Fibroblast of skin of back (primary cell): Measurements from ENCODE around the gene ZNF541. TPM values are rescaled to one million over a fixed set of nuclear protein-coding genes. Genes with fewer than 3 reads are reported as not detected.

ENCODE experiments used
- DNase-seq: peaks from one replicate; pipeline ENCODE4 v3.0.0-alpha.2; 2013
- polyA plus RNA-seq, 2 experiments: library from polyadenylated mRNA; unstranded; fragments of 120-200 nt; gene quantifications; one replicate each; pipeline ENCODE4 v1.2.1, GENCODE V29; 2013; ENCODE audit not compliant: insufficient read length in 2 of 2

The ZNF541 gene
- 0.07 TPM for polyA plus RNA-seq (2013, experiment 1 of 2; ENCODE audit: insufficient read length)
- polyA plus RNA-seq (2013, experiment 2 of 2; ENCODE audit: insufficient read length) = 0.05 TPM

GRCh38 chr19:47573071-47574026 is at the start of gene ZNF541:
Gene ZNF541 (minus strand): TSS chr19:47573148. CDS start chr19:47555856, 17,292 bp downstream.
- DNase-seq = peak; percentile 61

GRCh38 chr19:47619763-47620162 is 46.8 kb upstream of the ZNF541 start:
- DNase-seq = no peak

- no peak for DNase-seq
Observed at GRCh38 chr19:47618771-47619170, 45.8 kb upstream of the ZNF541 start.

GRCh38 chr19:47615714-47616113 is 42.8 kb upstream of the ZNF541 start:
- DNase-seq = no peak

GRCh38 chr19:47615230-47615629 is 42.3 kb upstream of the ZNF541 start:
- DNase-seq = no peak

- no peak for DNase-seq
Observed at GRCh38 chr19:47614559-47614958, 41.6 kb upstream of the ZNF541 start.

- DNase-seq = no peak
Observed at GRCh38 chr19:47614021-47614295, 41.0 kb upstream of the ZNF541 start.

- peak; percentile 94 for DNase-seq
Observed at GRCh38 chr19:47613165-47614020, 40.4 kb upstream of the ZNF541 start.

GRCh38 chr19:47610902-47611301 is 38.0 kb upstream of the ZNF541 start:
- no peak for DNase-seq

GRCh38 chr19:47609906-47610894 is 37.3 kb upstream of the ZNF541 start:
- DNase-seq = peak; percentile 58

GRCh38 chr19:47608969-47609905 is 36.3 kb upstream of the ZNF541 start, which contains the start of gene BICRA:
Gene BICRA (plus strand): TSS chr19:47609134. CDS start chr19:47673575, 64,441 bp downstream.
- DNase-seq = peak; percentile 79

GRCh38 chr19:47608074-47608918 is 35.3 kb upstream of the ZNF541 start:
- DNase-seq = peak; percentile 94

GRCh38 chr19:47607564-47608073 is 34.7 kb upstream of the ZNF541 start:
- no peak for DNase-seq

GRCh38 chr19:47603706-47604565 is 31.0 kb upstream of the ZNF541 start:
- no peak for DNase-seq

GRCh38 chr19:47601180-47601904 is 28.4 kb upstream of the ZNF541 start:
- no peak for DNase-seq

GRCh38 chr19:47600246-47601179 is 27.6 kb upstream of the ZNF541 start:
- peak; percentile 99 for DNase-seq
